GM21367 (cell line): ENCODE data around the gene VIT.

Experiments
- ATAC-seq: cut with Tn5 transposase; IDR thresholded peaks from one replicate; pipeline ENCODE4 v1.9.1; 2021; ENCODE audit not compliant: unreplicated experiment

VIT gene

GRCh38 chr2:36708041-36708741, 11.7 kb downstream of the VIT start:
- no peak for ATAC-seq

GRCh38 chr2:36710858-36711515, 14.5 kb downstream of the VIT start:
- no peak for ATAC-seq

- no peak for ATAC-seq
Observed at GRCh38 chr2:36711741-36712314, 15.3 kb downstream of the VIT start.

- ATAC-seq: no peak
Observed at GRCh38 chr2:36713310-36713709, 16.8 kb downstream of the VIT start.

GRCh38 chr2:36716111-36716510, 19.6 kb downstream of the VIT start:
- ATAC-seq: no peak

GRCh38 chr2:36717603-36718266, 21.2 kb downstream of the VIT start:
- no peak for ATAC-seq

GRCh38 chr2:36727550-36727949, 31.0 kb downstream of the VIT start:
- no peak for ATAC-seq

GRCh38 chr2:36729067-36729466, 32.6 kb downstream of the VIT start:
- ATAC-seq: no peak

- ATAC-seq: no peak
Observed at GRCh38 chr2:36731941-36732672, 35.6 kb downstream of the VIT start.

- ATAC-seq: no peak
Observed at GRCh38 chr2:36732673-36733036, 36.1 kb downstream of the VIT start.

GRCh38 chr2:36733215-36733614, 36.7 kb downstream of the VIT start:
- ATAC-seq: no peak

- no peak for ATAC-seq
Observed at GRCh38 chr2:36734304-36734703, 37.8 kb downstream of the VIT start.

GRCh38 chr2:36737131-36737750, 40.7 kb downstream of the VIT start:
- no peak for ATAC-seq

GRCh38 chr2:36740061-36740460, 43.6 kb downstream of the VIT start:
- ATAC-seq: no peak

GRCh38 chr2:36741188-36741837, 44.8 kb downstream of the VIT start:
- ATAC-seq: no peak

GRCh38 chr2:36743954-36744353, 47.4 kb downstream of the VIT start:
- no peak for ATAC-seq

- no peak for ATAC-seq
Observed at GRCh38 chr2:36748166-36748565, 51.7 kb downstream of the VIT start.

- no peak for ATAC-seq
Observed at GRCh38 chr2:36750101-36750500, 53.6 kb downstream of the VIT start.

- no peak for ATAC-seq
Observed at GRCh38 chr2:36753706-36754221, 57.3 kb downstream of the VIT start.

- ATAC-seq: no peak
Observed at GRCh38 chr2:36754578-36754977, 58.1 kb downstream of the VIT start.
